Astrocyte of the cerebellum (primary cell): ENCODE results near the gene DYTN.

Experiments used
- DNase-seq: peaks from one replicate; pipeline ENCODE4 v3.0.0-alpha.2; 2011; ENCODE audit warnings: low read depth
- H3K4me3 ChIP-seq: 2 replicates; pipeline ENCODE4 v1.5.1; 2011; ENCODE audit warnings: mild to moderate bottlenecking, low read depth, low read length, moderate library complexity
- CTCF ChIP-seq: IDR thresholded peaks from 2 replicates; pipeline ENCODE4 v1.5.1; 2012; ENCODE audit warnings: low read length, low read depth, moderate library complexity, mild to moderate bottlenecking; ENCODE audit errors: missing control alignments
- in situ Hi-C: cut with HindIII; loops from 2 replicates; pipeline ENCODE4 v1.10.0; 2017; ENCODE audit warnings: low sequenced_read_pairs

Gene DYTN

GRCh38 chr2:206718296-206718695 lies at the start of gene DYTN:
TSS of gene DYTN (minus strand) at chr2:206718396. CDS start at chr2:206718279, 117 bp downstream.
- TF ChIP-seq CTCF: no peak
- H3K4me3 ChIP-seq: no peak within 1 kb of the TSS
- in situ Hi-C loops: no loop called here
- no peak for DNase-seq

- peak overlapping the region; percentile 91 for H3K4me3 ChIP-seq
- TF ChIP-seq CTCF: no peak
- DNase-seq: no peak
- in situ Hi-C loops: no loop called here
These were observed 48.1 kb upstream of the DYTN start for GRCh38 chr2:206766057-206766930.

GRCh38 chr2:206765242-206766056 lies 47.3 kb upstream of the DYTN start, which contains the start of the genes FASTKD2 and MDH1B:
TSS of gene FASTKD2 (plus strand) at chr2:206765606. CDS start at chr2:206766694, 1,088 bp downstream.
TSS of gene MDH1B (minus strand) at chr2:206765328. CDS start at chr2:206765271, 57 bp downstream.
- no peak for TF ChIP-seq CTCF
- DNase-seq: peak; percentile 86
- peak within 1 kb of the TSS; percentile 91 for H3K4me3 ChIP-seq
- in situ Hi-C loops: no loop called here

GRCh38 chr2:206764673-206765241 lies 46.6 kb upstream of the DYTN start:
- peak overlapping the region; percentile 91 for H3K4me3 ChIP-seq
- TF ChIP-seq CTCF: no peak
- in situ Hi-C loops: no loop called here
- DNase-seq: no peak

GRCh38 chr2:206756816-206757215 lies 38.6 kb upstream of the DYTN start:
- H3K4me3 ChIP-seq: no peak overlapping the region
- no peak for DNase-seq
- no peak for TF ChIP-seq CTCF
- in situ Hi-C loops: no loop called here

GRCh38 chr2:206740800-206741199 lies 22.6 kb upstream of the DYTN start:
- in situ Hi-C loops: no loop called here
- TF ChIP-seq CTCF: no peak
- DNase-seq: no peak
- no peak overlapping the region for H3K4me3 ChIP-seq
